ENCODE measurements around the gene SSPN.

DNA sequence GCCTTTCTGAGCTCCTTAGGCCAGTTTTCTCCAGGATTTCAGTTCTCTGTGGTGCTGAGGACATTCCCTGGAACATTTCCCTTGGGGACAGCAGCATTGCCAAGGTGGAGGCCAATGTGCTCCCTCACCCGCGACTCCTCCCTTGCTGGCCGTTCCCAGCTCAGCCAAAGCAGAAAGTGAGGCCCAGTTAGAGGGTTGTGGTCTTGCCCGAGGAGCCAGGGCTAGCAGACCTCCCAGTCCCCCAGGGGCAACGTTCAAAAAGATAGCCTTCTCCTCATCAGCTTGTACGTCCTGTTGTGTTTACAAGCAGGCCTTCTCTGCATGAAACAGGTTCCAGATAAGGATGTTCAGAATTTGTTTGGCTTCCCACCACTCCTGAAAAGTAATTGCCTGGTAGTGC is 78.4 kb downstream of the SSPN start:
- TF ChIP-seq EZH2phosphoT487 (IDR thresholded peaks at IDR 0.05; ENCODE audit: borderline replicate concordance) (no peak), SIN3A (IDR thresholded peaks at IDR 0.05; ENCODE audit: low read depth) (no peak), RAD21 (IDR thresholded peaks at IDR 0.05; ENCODE audit: low read depth) (no peak), POLR2A (IDR thresholded peaks at IDR 0.05; ENCODE audit: borderline replicate concordance, extremely low read depth, insufficient read depth, insufficient read length) (no peak), EZH2 (IDR thresholded peaks at IDR 0.05) (no peak)
- TF ChIP-seq, protein P1, sequence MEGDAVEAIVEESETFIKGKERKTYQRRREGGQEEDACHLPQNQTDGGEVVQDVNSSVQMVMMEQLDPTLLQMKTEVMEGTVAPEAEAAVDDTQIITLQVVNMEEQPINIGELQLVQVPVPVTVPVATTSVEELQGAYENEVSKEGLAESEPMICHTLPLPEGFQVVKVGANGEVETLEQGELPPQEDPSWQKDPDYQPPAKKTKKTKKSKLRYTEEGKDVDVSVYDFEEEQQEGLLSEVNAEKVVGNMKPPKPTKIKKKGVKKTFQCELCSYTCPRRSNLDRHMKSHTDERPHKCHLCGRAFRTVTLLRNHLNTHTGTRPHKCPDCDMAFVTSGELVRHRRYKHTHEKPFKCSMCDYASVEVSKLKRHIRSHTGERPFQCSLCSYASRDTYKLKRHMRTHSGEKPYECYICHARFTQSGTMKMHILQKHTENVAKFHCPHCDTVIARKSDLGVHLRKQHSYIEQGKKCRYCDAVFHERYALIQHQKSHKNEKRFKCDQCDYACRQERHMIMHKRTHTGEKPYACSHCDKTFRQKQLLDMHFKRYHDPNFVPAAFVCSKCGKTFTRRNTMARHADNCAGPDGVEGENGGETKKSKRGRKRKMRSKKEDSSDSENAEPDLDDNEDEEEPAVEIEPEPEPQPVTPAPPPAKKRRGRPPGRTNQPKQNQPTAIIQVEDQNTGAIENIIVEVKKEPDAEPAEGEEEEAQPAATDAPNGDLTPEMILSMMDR (IDR thresholded peaks at IDR 0.05 in 2 of 3, conservative IDR thresholded peaks at IDR 0.05 in 1 of 3; ENCODE audit: borderline replicate concordance in 1 of 3, insufficient read depth in 1 of 3, low read depth in 2 of 3, low read length in 2 of 3) = no peak

Data from HCT116 (cell line).